ENCODE data around the gene EPS8. TPM values are rescaled to one million over a fixed set of nuclear protein-coding genes. Genes with fewer than 3 reads are reported as not detected.

The EPS8 gene
- polyA plus RNA-seq, 1 donor (not counting 4 experiments of a cell fraction or from before 2014, with no cell fraction given): 4.0 TPM

DNA sequence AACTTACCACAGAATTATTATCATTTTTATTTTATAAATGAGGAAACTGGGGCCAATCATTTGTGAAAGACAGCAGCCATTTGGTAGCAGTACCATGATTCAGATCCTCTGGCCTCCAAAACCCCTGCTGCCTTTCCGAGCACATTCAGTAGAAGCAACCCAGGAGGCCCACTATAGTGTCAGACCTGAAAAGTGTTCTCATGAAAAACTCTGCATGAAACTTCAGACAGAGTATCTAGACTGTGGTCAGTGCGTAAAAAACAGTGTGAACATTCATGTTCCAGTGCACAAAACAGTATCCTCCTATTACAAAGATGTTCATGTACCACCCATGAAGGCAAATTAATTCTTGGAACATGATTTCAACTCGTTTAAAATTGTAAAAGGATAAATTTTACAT, 112.0 kb downstream of the EPS8 start:
- no peak overlapping the region for H3K4me3 ChIP-seq (ENCODE audit: control insufficient read depth in 2 of 3, extremely low read depth in 1 of 3, insufficient read depth in 2 of 3, low read depth in 1 of 3, low read length in 3 of 3)
- H2AFZ ChIP-seq (ENCODE audit: control insufficient read depth, low read length): no peak overlapping the region
- H3K36me3 ChIP-seq (ENCODE audit: control insufficient read depth in 2 of 2, extremely low read depth in 1 of 2, insufficient read depth in 2 of 2, low read length in 2 of 2): no peaks in the 10 kb centered on the region
- H3K79me2 ChIP-seq (ENCODE audit: control insufficient read depth, insufficient read depth, low read length): no peaks in the 10 kb centered on the region
- dilution Hi-C loops (cut with MboI; ENCODE audit: extremely low pct_ligation_motif_present, low sequenced_read_pairs): no loop called here
- H3K27ac ChIP-seq (ENCODE audit: control insufficient read depth, insufficient read depth, low read length): no peak overlapping the region
- FAIRE-seq (no peak), DNase-seq (ENCODE audit: low read depth, low spot score) (no peak)
- no peaks in the 10 kb centered on the region for H4K20me1 ChIP-seq (ENCODE audit: control insufficient read depth, extremely low read depth, insufficient read depth, low read length)
- H3K9me1 ChIP-seq (ENCODE audit: control insufficient read depth, extremely low read depth, insufficient read depth, low read length): no peaks in the 10 kb centered on the region
- no peaks in the 10 kb centered on the region for H3K4me1 ChIP-seq (ENCODE audit: control insufficient read depth, extremely low read depth, insufficient read depth, low read length)
- H3K4me2 ChIP-seq (ENCODE audit: control insufficient read depth, extremely low read depth, insufficient read depth, low read depth, low read length): no peak overlapping the region
- no peaks in the 10 kb centered on the region for H3K9me3 ChIP-seq (ENCODE audit: control insufficient read depth, low read depth, low read length)
- no peak overlapping the region for H3K9ac ChIP-seq (ENCODE audit: control insufficient read depth, extremely low read depth, insufficient read depth, low read length)
- H3K27me3 ChIP-seq (ENCODE audit: control insufficient read depth, extremely low read depth, insufficient read depth, low read length): no peaks in the 10 kb centered on the region
- TF ChIP-seq, protein P1, sequence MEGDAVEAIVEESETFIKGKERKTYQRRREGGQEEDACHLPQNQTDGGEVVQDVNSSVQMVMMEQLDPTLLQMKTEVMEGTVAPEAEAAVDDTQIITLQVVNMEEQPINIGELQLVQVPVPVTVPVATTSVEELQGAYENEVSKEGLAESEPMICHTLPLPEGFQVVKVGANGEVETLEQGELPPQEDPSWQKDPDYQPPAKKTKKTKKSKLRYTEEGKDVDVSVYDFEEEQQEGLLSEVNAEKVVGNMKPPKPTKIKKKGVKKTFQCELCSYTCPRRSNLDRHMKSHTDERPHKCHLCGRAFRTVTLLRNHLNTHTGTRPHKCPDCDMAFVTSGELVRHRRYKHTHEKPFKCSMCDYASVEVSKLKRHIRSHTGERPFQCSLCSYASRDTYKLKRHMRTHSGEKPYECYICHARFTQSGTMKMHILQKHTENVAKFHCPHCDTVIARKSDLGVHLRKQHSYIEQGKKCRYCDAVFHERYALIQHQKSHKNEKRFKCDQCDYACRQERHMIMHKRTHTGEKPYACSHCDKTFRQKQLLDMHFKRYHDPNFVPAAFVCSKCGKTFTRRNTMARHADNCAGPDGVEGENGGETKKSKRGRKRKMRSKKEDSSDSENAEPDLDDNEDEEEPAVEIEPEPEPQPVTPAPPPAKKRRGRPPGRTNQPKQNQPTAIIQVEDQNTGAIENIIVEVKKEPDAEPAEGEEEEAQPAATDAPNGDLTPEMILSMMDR (optimal IDR thresholded peaks at IDR 0.05 in 1 of 3, IDR thresholded peaks at IDR 0.05 in 1 of 3, conservative IDR thresholded peaks at IDR 0.05 in 1 of 3; ENCODE audit: extremely low read depth in 1 of 3, insufficient read depth in 2 of 3, low read length in 3 of 3): no peak
- TF ChIP-seq EZH2 (IDR thresholded peaks at IDR 0.05; ENCODE audit: low read length): no peak

DNA sequence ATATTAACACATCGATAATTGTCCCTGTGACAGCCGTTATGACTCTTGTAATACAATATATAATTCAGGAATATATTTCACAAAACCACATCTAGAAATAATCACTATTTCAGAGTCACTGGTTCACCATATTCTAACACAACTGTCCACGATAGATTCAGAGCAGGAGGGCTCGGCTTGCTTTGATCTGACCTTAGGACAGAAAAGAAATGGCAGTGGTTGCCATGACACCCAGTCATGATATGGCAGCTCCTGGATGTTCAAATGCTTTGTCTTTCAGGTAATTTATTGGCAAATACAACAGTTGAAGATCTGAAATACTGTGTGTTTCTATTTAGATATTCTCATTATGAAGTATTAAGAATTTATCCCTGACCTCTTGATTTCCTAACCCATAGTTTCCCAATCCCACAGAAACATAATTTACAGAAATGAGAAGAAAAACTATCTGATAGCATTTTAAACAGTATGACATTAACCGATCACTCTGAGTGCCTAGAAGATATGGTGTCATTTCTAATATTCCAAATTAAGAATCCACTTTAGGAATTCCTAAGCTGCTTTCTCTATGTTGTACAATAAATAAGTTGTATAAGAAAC, 116.4 kb downstream of the EPS8 start:
- Histone ChIP-seq H3K9me1 (ENCODE audit: control insufficient read depth, extremely low read depth, insufficient read depth, low read length) (no peaks in the 10 kb centered on the region), H3K4me3 (ENCODE audit: control insufficient read depth in 2 of 3, extremely low read depth in 1 of 3, insufficient read depth in 2 of 3, low read depth in 1 of 3, low read length in 3 of 3) (no peak overlapping the region), H3K9ac (ENCODE audit: control insufficient read depth, extremely low read depth, insufficient read depth, low read length) (no peak overlapping the region), H3K4me1 (ENCODE audit: control insufficient read depth, extremely low read depth, insufficient read depth, low read length) (no peaks in the 10 kb centered on the region), H3K36me3 (ENCODE audit: control insufficient read depth in 2 of 2, extremely low read depth in 1 of 2, insufficient read depth in 2 of 2, low read length in 2 of 2) (no peaks in the 10 kb centered on the region), H3K4me2 (ENCODE audit: control insufficient read depth, extremely low read depth, insufficient read depth, low read depth, low read length) (no peak overlapping the region), H3K9me3 (ENCODE audit: control insufficient read depth, low read depth, low read length) (no peaks in the 10 kb centered on the region), H3K27ac (ENCODE audit: control insufficient read depth, insufficient read depth, low read length) (no peak overlapping the region), H3K27me3 (ENCODE audit: control insufficient read depth, extremely low read depth, insufficient read depth, low read length) (no peaks in the 10 kb centered on the region), H2AFZ (ENCODE audit: control insufficient read depth, low read length) (no peak overlapping the region), H4K20me1 (ENCODE audit: control insufficient read depth, extremely low read depth, insufficient read depth, low read length) (no peaks in the 10 kb centered on the region), H3K79me2 (ENCODE audit: control insufficient read depth, insufficient read depth, low read length) (no peaks in the 10 kb centered on the region)
- no peak for FAIRE-seq
- DNase-seq (ENCODE audit: low read depth, low spot score): no peak
- no peak for TF ChIP-seq EZH2 (IDR thresholded peaks at IDR 0.05; ENCODE audit: low read length)
- TF ChIP-seq, protein P1 (optimal IDR thresholded peaks at IDR 0.05 in 1 of 3, IDR thresholded peaks at IDR 0.05 in 1 of 3, conservative IDR thresholded peaks at IDR 0.05 in 1 of 3; ENCODE audit: extremely low read depth in 1 of 3, insufficient read depth in 2 of 3, low read length in 3 of 3): no peak
- dilution Hi-C loops (cut with MboI; ENCODE audit: extremely low pct_ligation_motif_present, low sequenced_read_pairs): no loop called here
